Lower lobe of right lung (tissue), 2 donors: Measurements from ENCODE around the gene PTPN23. TPM values are rescaled to one million over a fixed set of nuclear protein-coding genes. Genes with fewer than 3 reads are reported as not detected.
"Not testable (repeated sequence)": the region's sequence is repeated elsewhere in the genome, so short reads cannot be mapped to it uniquely, and the experiment has no call there.

Experiments
- ATAC-seq, 2 donors: fragments of 200-7000 bp; cut with Tn5 transposase; one replicate each; pipeline ENCODE4 v1.9.1; 2020 to 2022; ENCODE audit warnings: mild to moderate bottlenecking in 2 of 2, moderate library complexity in 2 of 2
- DNase-seq: peaks from one replicate; pipeline ENCODE4 v3.0.0-alpha.2; 2020
- H3K27ac ChIP-seq: fragments of 200-600 bp; one replicate; pipeline ENCODE4 v1.8.0; 2022
- H3K27me3 ChIP-seq: fragments of 200-600 bp; one replicate; pipeline ENCODE4 v1.8.0; 2022; ENCODE audit warnings: low read depth
- H3K36me3 ChIP-seq: fragments of 200-600 bp; one replicate; pipeline ENCODE4 v1.8.0; 2022; ENCODE audit warnings: mild to moderate bottlenecking
- H3K4me1 ChIP-seq: fragments of 200-600 bp; one replicate; pipeline ENCODE4 v1.8.0; 2022
- H3K4me3 ChIP-seq: fragments of 200-600 bp; one replicate; pipeline ENCODE4 v1.8.0; 2022; ENCODE audit warnings: mild to moderate bottlenecking
- H3K9me3 ChIP-seq: fragments of 200-600 bp; one replicate; pipeline ENCODE4 v1.8.0; 2022
- intact Hi-C: fragments of 100-400 bp; cut with DNase I; formaldehyde crosslinking; loops from one replicate; pipeline ENCODE4 v1.11.0; 2022
- total RNA-seq: library from RNA; stranded (reverse); fragmentation: NEBNext Ultra II Directional; extraction: Animal tissue kit (Norgen Biotek cat#: 25700); gene quantifications from one replicate; pipeline ENCODE4 v1.2.1, GENCODE V29; 2021
- TF ChIP-seq, protein P1 (sequence below): fragments of 200-600 bp; IDR thresholded peaks from one replicate; pipeline ENCODE4 v1.8.0; 2022; ENCODE audit warnings: antibody characterized with exemption, mild to moderate bottlenecking
- donor health status: DM: no; HTN: yes; CAD: no; lungs with severe emphysema.

The PTPN23 gene
- total RNA-seq, 1 donor from 2014 or later, result 40.4 TPM

DNA sequence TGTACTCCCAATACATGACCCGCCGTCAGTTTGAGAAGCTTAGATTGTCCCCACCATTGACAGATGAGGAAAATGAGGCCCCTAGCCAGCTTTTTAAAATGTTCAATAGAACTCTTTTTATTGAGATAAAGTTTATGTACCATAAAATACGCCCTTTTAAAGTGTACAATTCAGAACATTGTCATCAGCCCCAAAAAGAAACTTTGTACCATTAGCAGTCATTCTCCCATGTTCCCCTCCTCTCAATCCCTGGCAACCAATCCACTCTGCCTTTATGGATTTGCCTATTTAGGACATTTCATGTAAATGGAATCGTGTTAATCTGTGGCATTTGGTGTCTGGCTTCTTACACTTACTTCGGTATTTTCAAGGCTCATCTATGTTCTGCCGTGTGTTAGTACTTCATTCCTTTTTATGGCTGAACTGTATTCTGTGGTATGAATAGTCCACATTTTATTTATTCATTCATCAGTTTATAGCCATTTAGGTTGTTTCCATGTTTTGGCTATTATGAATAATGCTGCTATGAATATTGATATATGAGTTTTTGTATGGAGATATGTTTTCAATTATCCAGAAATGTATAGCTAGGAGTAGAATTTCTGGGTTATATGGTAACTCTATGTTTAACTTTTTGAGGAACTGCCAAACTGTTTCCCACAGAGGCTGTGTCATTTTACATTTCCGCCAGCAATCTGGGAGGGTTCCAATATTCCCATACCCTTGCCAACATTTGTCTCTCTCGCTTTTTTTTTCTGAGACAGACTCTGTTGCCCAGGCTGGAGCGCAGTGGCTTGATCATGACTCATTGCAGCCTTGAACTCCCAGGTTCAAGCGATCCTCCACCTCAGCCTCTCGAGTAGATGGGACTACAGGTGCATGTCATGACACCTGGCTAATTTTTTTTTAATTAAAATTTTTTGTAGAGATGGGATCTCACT, 15.3 kb upstream of the PTPN23 start:
- TF ChIP-seq, protein P1, sequence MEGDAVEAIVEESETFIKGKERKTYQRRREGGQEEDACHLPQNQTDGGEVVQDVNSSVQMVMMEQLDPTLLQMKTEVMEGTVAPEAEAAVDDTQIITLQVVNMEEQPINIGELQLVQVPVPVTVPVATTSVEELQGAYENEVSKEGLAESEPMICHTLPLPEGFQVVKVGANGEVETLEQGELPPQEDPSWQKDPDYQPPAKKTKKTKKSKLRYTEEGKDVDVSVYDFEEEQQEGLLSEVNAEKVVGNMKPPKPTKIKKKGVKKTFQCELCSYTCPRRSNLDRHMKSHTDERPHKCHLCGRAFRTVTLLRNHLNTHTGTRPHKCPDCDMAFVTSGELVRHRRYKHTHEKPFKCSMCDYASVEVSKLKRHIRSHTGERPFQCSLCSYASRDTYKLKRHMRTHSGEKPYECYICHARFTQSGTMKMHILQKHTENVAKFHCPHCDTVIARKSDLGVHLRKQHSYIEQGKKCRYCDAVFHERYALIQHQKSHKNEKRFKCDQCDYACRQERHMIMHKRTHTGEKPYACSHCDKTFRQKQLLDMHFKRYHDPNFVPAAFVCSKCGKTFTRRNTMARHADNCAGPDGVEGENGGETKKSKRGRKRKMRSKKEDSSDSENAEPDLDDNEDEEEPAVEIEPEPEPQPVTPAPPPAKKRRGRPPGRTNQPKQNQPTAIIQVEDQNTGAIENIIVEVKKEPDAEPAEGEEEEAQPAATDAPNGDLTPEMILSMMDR, result no peak
- no peaks in the 10 kb centered on the region for H3K36me3 ChIP-seq
- H3K4me3 ChIP-seq, result no peak overlapping the region
- no peak overlapping the region for H3K27ac ChIP-seq
- intact Hi-C loops, result no loop called here
- H3K27me3 ChIP-seq, result no peaks in the 10 kb centered on the region
- ATAC-seq (no peak), DNase-seq (no peak)
- peaks cover 5% of the 10 kb centered on the region for H3K4me1 ChIP-seq
- no peaks in the 10 kb centered on the region for H3K9me3 ChIP-seq

DNA sequence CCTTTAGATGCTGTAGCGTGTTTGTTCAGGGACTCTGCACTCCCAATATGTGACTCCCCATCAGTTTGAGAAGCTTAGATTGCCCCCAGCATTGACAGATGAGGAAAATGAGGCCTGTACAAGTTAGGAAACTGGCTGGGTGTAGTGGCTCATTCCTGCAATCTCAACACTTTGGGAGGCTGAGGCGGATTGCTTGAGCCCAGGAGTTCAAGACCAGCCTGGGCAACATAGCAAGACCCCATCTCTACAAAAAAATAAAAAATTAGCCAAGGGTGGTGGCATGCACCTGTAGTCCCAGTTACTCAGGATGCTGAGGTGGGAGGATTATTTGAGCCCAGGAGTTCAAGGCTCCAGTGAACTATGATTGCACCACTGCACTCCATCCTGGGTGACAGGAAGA, 14.0 kb upstream of the PTPN23 start:
- TF ChIP-seq, protein P1, result no peak
- H3K4me3 ChIP-seq, result no peak overlapping the region
- peaks cover 5% of the 10 kb centered on the region for H3K4me1 ChIP-seq
- no peaks in the 10 kb centered on the region for H3K9me3 ChIP-seq
- intact Hi-C loops, result no loop called here
- DNase-seq, result no peak
- no peak for ATAC-seq
- no peaks in the 10 kb centered on the region for H3K36me3 ChIP-seq
- no peak overlapping the region for H3K27ac ChIP-seq
- no peaks in the 10 kb centered on the region for H3K27me3 ChIP-seq

DNA sequence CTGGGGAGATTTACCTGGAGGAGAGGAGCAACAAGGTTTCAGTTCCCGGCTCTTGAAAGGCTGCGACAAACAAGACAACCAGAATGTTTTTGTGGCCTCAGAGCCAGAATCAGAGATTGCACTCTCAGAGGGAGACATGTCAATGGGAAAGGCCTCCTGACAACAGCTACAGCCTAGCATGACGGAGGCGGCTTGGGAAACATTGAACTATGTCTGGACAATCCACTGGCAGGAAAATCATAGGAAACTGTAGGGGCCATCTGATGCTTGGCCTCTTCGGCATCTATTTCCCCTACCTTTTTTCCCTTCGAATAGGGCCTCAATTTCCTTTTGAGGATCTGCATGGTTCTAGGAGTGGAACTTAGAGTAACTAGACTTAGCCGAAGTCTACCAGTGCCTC, 13.2 kb upstream of the PTPN23 start:
- no peaks in the 10 kb centered on the region for H3K9me3 ChIP-seq
- ATAC-seq (no peak), DNase-seq (no peak)
- TF ChIP-seq, protein P1, result no peak
- no peaks in the 10 kb centered on the region for H3K36me3 ChIP-seq
- no peak overlapping the region for H3K27ac ChIP-seq
- H3K27me3 ChIP-seq, result no peaks in the 10 kb centered on the region
- H3K4me1 ChIP-seq, result no peaks in the 10 kb centered on the region
- intact Hi-C loops, result no loop called here
- no peak overlapping the region for H3K4me3 ChIP-seq

DNA sequence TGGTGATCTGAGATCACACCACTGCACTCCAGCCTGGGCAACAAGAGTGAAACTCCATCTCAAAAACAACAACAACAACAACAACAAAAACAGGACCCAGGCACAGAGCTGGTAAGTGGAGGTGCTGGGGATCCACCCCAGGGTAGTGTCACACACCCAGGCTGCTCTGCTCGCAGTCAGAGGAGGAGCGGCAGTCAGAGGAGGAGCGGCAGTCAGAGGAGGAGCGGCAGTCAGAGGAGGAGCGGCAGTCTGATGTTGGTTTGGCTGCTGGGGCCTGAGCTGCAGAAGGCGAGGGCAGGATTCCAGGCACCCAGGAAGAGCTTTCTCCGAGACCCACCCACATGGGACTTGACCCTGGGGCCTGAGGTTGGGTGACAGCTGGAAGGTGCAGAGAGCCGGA, 10.8 kb upstream of the PTPN23 start:
- DNase-seq, H3K4me1 ChIP-seq, H3K9me3 ChIP-seq, H3K4me3 ChIP-seq, ATAC-seq, H3K27ac ChIP-seq, intact Hi-C loops, H3K27me3 ChIP-seq, H3K36me3 ChIP-seq: not testable (repeated sequence)

DNA sequence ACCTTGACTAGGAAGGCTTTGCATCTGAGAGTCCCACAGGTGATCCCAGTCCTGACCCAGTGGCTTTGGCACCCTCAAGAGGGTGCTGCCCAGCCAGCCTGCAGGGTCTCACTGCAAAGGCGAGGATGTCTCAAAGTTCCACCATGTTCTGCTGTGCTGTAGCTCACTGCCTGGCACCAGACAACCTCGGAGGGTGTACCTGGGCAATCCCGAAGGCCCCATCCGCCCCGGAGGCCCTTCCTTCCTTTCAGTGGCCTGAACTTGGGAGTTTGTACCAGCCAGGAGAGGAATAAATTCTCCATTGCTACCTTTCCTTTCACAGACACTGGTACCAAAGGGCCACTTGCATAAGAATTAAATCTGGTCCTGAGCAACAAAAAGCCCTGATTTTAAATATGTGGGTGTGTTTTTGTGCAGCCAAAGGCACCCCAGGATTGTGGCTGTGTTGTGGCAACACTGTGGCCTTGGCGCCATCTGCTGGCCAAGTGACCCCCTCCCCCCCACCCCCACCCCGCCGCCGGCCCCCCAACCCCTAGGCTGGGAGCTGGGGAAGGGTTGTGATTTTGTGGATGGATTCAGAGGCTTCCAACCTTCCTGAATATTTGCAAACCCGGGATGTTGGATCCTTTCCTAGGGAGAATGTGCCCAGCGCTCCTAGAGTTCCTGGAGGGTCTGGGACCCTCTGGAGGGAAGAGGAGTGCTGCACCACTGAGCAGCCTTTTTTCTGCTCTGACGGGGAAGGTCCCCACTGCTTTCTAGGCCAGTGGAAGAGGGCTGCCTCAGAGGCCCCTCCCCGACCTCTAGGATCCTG, 9.7 kb upstream of the PTPN23 start:
- peak; percentile 32 to 54 for ATAC-seq
- Histone ChIP-seq H3K27me3 (no peaks in the 10 kb centered on the region), H3K27ac (no peak overlapping the region), H3K9me3 (no peaks in the 10 kb centered on the region), H3K4me3 (no peak overlapping the region), H3K36me3 (no peaks in the 10 kb centered on the region), H3K4me1 (no peaks in the 10 kb centered on the region)
- no peak for DNase-seq
- intact Hi-C loops, result no loop called here
- TF ChIP-seq, protein P1, result peak; percentile 62

DNA sequence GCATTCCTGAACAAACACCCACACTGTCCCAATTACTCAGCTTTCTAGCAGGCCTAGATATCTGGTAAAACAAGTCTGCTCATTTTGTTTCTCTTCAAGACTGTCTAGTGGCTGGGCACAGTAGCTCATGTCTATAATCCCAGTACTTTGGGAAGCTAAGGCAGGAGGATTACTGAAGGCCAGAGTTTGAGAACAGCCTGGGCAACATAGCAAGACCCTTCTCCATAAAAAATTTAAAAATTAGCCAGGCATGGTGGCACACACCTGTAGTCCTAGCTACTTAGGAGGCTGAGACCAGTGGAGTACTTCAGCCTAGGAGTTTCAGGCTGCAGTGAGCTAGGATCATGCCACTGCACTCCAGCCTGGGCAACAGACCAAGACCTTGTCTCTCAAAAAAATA, 6.2 kb upstream of the PTPN23 start:
- H3K27ac ChIP-seq, result no peak overlapping the region
- intact Hi-C loops, result no loop called here
- no peaks in the 10 kb centered on the region for H3K9me3 ChIP-seq
- DNase-seq, result no peak
- H3K27me3 ChIP-seq, result no peaks in the 10 kb centered on the region
- no peaks in the 10 kb centered on the region for H3K36me3 ChIP-seq
- no peak overlapping the region for H3K4me3 ChIP-seq
- peaks cover 14% of the 10 kb centered on the region for H3K4me1 ChIP-seq
- TF ChIP-seq, protein P1, result no peak
- no peak for ATAC-seq
